ENCODE measurements around the gene CASZ1. TPM values are rescaled to one million over a fixed set of nuclear protein-coding genes. Genes with fewer than 3 reads are reported as not detected.

CASZ1 gene
- total RNA-seq, 2 donors from 2014 or later = 44.3 to 50.3 TPM

DNA sequence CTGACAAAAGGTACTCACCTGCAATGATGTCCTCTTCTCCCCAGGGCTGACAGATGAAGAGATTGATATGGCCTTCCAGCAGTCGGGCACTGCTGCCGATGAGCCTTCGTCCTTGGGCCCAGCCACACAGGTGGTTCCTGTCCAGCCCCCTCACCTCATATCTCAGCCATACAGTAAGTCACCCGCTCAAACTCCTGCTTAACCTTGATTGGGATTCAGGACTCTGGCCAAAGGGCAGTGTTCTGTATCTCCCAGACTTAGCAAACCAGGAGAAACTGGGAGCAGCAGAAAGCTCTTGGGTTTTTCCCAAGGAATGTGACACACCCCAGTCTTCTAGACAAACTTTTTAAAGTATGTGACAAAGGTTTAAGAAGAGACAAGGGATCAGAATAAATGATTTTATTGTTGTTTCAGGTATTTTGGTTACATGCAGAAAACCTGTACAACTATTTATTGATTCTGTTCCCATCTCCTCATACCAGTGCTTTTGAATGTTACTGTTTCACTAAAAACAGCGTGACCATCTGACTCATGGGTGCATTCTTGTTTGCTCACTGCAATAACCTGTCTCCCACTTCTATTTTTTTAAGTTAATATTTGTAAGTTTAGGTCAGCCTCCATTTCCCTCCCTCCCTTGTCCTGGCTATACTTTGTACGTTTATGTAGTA lies 197.1 kb downstream of the CASZ1 start:
- H3K4me3 ChIP-seq = no peak overlapping the region
- no peaks in the 10 kb centered on the region for H3K9me3 ChIP-seq
- no peak for TF ChIP-seq CTCF (IDR thresholded peaks at IDR 0.05)
- no peaks in the 10 kb centered on the region for H3K27me3 ChIP-seq
- H3K36me3 ChIP-seq = no peaks in the 10 kb centered on the region
- DNase-seq (ENCODE audit: low spot score) = no peak
- H3K4me1 ChIP-seq = peaks cover 0 to 20% of the 10 kb centered on the region in 2 donors
- H3K27ac ChIP-seq = no peak overlapping the region

DNA sequence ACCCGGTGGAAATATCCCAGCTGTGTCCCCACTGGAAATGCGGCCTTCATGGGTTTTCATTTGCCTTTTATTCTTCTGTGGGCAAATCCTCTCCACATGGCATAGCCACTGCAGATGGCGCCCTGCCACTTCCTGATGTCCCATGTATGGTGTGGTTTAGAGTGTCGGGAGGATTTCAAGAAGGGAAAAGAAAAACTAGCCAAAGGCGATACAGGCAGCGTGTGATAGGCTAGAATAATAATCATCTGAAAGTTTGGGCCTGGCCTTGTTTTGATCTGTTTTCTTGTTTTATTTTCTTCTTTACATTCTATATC lies 198.1 kb downstream of the CASZ1 start:
- no peaks in the 10 kb centered on the region for H3K27me3 ChIP-seq
- H3K36me3 ChIP-seq = no peaks in the 10 kb centered on the region
- no peak overlapping the region for H3K4me3 ChIP-seq
- no peaks in the 10 kb centered on the region for H3K9me3 ChIP-seq
- H3K4me1 ChIP-seq = peaks cover 0 to 27% of the 10 kb centered on the region in 2 donors
- H3K27ac ChIP-seq = no peak overlapping the region
- DNase-seq (ENCODE audit: low spot score) = no peak
- TF ChIP-seq CTCF (IDR thresholded peaks at IDR 0.05) = no peak

GRCh38 chr1:10597492-10598388 lies 198.7 kb downstream of the CASZ1 start:
- Histone ChIP-seq H3K27ac (no peak overlapping the region), H3K4me3 (no peak overlapping the region)
- no peak for DNase-seq (ENCODE audit: low spot score)

GRCh38 chr1:10596780-10597179 lies 199.7 kb downstream of the CASZ1 start:
- Histone ChIP-seq H3K4me3 (no peak overlapping the region), H3K4me1 (peaks cover 0 to 27% of the 10 kb centered on the region in 2 donors), H3K27ac (no peak overlapping the region), H3K27me3 (no peaks in the 10 kb centered on the region), H3K36me3 (no peaks in the 10 kb centered on the region), H3K9me3 (no peaks in the 10 kb centered on the region)
- TF ChIP-seq CTCF (IDR thresholded peaks at IDR 0.05) = no peak
- DNase-seq (ENCODE audit: low spot score) = no peak

More at GRCh38 chr1:10597492-10598388, 198.7 kb downstream of the CASZ1 start:
- no peaks in the 10 kb centered on the region for H3K27me3 ChIP-seq
- TF ChIP-seq CTCF (IDR thresholded peaks at IDR 0.05) = no peak
- no peaks in the 10 kb centered on the region for H3K36me3 ChIP-seq
- no peaks in the 10 kb centered on the region for H3K9me3 ChIP-seq
- peaks cover 0 to 27% of the 10 kb centered on the region in 2 donors for H3K4me1 ChIP-seq

GRCh38 chr1:10594595-10595223 lies 201.7 kb downstream of the CASZ1 start:
- DNase-seq (ENCODE audit: low spot score) = no peak
- H3K4me3 ChIP-seq = no peak overlapping the region
- H3K36me3 ChIP-seq = no peaks in the 10 kb centered on the region
- no peaks in the 10 kb centered on the region for H3K27me3 ChIP-seq
- no peak overlapping the region for H3K27ac ChIP-seq
- peaks cover 0 to 31% of the 10 kb centered on the region in 2 donors for H3K4me1 ChIP-seq
- no peaks in the 10 kb centered on the region for H3K9me3 ChIP-seq
- no peak for TF ChIP-seq CTCF (IDR thresholded peaks at IDR 0.05)
